ENCODE measurements around the gene UGT1A10. TPM values are rescaled to one million over a fixed set of nuclear protein-coding genes. Genes with fewer than 3 reads are reported as not detected.

UGT1A10 gene
- polyA plus RNA-seq, 1 donor, result not detected

DNA sequence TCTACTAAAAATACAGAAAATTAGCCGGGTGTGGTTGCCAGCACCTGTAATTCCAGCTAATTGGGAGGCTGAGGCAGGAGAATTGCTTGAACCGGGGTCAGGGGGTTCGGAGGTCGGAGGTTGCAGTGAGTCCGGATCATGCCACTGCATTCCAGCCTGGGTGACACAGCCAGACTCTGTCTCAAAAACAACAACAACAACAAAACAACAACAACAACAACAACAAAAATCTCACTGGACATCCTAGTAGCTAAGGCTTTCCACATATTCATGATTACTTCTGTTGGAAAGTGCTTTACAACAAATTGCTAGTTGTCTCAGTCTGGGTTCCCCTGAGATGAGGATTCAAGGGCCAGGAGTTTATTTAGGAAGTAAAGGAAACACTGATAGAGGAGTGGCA lies 137.6 kb downstream of the UGT1A10 start:
- DNase-seq, result no peak

DNA sequence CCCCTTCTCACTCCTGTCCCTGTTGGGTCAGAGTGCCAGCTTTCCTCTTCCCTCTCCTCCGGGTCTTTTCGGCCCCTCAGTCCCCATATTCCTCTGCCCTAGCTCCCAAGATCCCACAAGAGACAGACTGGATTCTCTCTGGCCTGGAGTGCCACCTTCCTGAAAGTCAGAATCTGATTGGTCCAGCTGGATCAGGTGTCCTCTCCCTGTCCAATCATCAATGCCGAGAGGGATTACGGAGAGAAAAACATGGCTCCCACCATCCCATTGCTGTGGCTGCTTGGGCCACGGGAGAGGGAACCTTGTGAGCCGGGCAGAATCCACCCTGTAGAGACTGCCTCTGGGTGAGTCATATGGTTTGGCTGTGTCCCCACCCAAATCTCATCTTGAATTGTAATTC lies 139.2 kb downstream of the UGT1A10 start:
- no peak for DNase-seq

DNA sequence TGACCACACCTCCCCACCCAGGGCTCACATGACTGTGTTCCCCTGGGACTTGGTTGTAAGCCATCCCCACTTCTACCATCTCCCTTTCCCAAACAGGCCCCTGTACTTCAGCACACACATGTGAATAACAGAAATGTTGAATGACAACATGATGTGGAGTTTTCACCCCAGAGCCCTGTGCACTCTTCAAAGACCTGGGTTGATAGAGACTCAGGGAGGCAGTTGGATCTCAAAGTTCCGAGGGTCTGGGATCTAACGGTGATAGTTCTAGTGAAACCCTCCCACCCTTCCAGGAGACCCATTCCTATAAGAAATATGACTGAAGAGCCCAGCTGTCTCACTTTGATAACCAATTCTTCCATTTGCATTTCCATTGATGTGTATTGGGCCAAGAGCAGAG lies 141.8 kb downstream of the UGT1A10 start, which contains the start of gene MROH2A:
Gene MROH2A, plus strand, starts transcription at position 301 of the 400 bp plus-strand sequence. CDS start 1,029 bp downstream, outside the sequence.
- no peak for DNase-seq

DNA sequence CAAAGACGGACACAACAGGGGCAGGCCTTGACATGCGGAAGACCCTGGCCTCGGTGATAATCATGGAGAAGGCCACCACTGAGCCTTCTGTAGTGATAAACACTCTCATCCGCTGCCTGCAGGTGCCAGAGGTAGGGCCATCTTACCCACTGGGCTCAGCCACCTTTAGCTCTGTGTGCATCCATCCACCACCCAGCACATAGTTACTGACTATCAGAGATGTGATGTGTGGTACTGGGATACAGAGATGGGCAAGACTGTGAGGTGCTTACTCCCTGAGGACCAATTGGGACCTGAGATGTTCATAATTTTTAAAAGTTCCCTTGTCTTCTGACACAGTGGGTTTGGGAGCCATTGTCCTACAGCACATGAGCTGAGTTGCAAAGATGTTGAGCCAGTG lies 143.5 kb downstream of the UGT1A10 start:
- DNase-seq, result no peak

DNA sequence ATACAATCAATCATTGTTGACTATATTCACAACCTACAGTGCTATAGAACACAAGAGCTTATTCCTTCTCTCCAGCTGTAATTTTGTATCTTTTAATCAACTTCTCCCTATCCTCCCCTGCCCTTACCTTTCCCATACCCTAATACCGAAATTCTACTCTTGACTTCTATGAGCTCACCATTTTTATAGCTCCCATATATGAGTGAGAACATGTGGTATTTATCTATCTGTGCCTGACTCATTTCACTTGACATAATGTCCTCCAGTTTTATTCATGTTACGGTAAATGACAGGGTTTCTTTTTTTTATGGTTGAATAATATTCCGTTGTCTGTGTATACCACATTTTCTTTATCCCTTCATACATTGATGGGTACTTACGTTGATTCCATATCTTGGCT lies 144.5 kb downstream of the UGT1A10 start:
- no peak for DNase-seq

DNA sequence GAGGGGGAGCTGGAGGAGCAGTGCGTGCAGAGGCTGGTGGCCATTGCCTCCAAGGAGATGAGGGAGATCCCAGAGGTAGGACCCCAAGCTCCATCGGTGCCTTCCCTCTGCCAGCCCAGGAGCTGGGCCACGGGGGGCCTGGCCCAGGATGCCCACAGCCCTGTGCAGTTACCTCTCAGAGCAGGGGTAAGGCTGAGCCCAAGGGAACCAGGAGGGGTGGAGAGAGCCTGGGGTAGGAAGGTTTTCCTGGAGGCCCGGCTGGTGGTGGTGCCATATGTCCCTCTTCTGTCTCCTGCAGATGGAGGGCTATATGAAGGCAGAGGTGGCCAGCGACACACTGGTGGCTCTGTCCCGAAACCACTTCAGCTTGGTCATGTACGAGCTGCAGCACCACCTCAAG lies 153.3 kb downstream of the UGT1A10 start:
- no peak for DNase-seq

DNA sequence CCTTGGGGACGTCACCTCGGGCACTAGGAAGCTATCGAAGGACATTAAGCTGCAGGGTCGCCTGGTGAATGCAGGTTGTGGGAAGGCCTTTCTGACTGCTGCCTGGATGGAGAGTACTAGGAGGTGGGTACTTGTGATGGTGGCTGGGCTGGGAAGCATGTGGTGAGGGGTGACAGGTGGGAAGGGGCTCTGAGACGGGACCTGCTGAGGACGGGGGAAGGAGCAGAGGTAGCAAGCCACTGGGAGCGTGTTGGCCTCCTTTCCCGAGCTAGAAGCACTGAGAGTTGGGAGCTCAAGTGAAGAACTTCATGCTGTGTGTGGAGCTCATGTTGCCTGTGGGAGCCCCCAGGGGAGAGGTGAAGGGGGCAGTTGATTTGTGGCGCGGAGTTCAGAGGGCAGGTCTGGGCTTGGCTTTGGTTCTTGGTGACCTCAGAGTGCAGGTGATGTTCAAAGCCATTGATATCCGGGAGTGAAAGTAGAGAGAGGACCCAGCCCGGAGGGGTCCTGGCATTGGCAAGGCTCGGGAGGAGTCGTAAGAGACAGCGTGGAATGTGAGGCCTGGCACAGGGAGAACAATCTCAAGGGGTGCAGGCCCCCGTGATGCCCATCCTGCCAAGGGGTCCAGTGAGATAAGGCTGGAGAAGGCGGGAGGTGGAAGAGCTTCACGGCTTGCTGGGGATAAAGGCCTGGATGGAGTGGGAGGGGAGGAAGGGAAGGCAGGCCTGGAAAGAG lies 155.1 kb downstream of the UGT1A10 start:
- no peak for DNase-seq

DNA sequence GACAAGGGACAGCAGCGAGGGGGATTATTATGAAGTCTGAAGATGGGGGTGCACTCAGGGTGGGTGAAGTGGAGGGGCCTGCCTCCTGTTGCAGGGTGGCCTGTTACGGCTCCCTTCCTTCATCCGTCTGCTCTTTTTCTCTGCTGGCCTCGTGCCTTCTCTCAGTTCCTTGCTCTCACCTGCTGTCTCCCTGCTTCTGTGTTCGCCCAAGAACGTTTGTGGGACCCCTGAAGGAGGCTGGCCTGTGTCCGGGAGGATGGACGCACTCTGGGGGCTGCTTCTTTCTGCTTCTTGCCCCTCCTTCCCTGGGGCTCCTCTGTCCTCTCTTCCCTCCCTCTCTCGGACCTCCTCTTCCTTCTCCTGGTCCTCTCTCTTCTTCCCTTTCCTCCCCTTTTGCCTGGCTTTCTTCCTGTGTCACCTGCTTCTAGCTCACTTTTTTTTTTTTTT lies 155.7 kb downstream of the UGT1A10 start:
- DNase-seq, result no peak

DNA sequence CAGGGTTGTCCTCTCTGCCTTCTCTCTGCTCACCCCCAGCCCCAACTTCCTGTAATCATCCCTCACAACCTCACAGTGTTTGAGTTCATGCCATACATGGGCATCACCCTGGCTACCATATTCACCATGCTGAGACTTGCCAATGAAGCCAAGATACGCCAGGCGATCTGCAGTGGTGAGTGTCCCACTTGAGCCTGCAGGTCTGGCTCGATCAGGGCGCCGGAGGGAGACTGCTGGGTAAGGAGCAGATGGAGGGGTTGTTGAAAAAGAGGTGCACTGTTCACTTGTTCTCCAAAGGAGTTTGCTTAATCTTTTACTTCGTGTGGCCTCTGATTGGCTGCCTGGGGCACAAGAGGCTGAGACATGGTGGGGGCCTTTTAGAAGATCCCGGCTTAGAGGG lies 156.5 kb downstream of the UGT1A10 start:
- DNase-seq, result no peak

DNA sequence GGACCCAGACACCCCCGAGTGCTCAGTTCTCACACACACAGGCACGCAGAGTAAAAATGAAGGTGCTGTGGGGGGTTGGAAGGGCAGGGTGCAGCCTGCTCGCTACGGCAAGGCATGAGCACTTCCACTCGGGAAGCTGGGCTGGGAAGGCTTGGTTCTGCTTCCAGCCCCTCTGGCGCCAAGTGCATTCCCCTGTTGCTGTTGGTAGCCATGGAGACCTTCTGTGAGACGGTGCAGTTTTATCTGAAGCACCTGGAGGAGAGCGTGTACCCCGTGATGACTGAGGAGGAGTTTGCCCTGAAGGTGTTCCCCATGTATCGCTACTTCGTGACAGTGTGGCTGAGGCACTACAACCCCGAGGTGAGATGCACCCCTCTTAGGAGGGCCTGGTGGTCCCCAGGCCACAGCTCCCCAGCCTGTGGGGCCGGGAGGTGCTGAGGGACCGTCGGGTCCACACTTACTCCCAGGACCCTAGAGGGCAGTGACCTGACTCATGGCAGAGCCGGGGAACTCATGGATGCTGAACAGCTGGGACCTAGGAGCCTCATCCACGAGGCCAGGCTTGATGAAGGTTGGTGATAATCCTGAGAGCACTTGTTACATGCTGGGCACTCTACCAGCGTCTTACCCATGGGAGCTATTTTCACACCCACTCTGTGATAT lies 157.3 kb downstream of the UGT1A10 start:
- DNase-seq, result no peak

DNA sequence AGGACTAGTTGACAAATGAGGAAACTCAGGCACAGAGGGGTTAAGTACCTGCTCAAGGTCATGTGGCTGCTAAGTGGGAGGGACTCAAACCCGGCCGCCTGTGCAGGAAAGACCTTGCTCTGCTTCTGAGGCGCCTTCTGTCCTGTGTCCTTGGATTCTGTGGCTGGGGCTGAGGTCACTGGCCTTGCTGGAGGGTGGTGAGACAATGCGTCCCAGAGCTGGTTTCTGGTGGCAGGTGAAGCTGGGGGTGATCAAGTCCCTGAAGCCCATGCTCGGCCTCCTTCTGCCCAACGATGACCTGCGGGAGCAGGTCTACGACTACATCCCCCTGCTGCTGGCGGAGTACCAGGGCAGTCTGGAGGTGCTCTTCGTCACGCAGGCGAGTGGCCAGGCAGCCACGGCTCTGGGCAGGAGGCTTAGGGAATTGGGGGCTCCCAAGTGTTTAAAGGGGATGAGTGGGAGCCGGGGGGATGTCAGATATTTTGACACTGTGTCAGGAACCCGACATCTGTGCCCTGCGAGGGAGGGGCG lies 157.9 kb downstream of the UGT1A10 start:
- no peak for DNase-seq

DNA sequence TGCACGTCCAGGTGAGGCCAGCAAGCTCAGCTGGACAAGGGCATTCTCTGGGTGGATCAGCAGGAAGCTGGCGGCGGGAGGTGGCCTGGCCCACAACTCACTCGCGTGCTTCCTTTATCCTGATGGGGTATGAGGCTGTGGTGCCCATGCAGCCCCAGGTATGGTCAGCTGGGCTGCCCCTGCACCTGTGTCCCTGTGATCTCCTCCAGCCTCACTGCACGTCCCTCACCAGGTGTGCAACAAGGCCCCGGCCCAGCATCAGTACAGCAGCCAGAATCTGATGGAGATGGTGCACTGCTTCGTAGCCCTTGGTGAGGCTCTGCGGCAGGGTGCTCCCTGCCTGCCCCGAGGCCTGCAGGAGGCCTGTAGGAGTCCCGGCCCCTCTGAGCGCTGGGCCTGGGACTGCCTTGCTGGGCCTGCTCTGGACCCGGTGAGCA lies 159.5 kb downstream of the UGT1A10 start:
- no peak for DNase-seq

DNA sequence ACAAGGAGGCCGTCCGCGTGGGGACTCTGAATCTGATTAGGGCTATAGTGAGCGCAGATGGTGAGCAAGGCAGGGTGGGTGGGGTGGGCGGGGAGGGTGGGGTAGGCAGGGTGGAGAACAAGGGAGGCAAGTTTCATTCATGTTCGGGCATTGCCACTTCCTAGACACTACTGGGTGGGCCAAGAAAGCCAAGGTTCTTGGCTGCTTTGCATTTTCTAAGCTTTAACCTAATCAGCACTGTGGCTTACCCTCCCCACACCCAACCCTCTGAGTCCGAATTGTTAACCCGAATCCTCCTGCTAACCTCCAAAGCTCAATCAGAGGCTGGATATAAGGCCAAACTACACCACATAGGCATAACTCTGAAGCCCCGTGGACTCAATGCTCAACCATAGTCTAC lies 160.0 kb downstream of the UGT1A10 start:
- DNase-seq, result no peak

DNA sequence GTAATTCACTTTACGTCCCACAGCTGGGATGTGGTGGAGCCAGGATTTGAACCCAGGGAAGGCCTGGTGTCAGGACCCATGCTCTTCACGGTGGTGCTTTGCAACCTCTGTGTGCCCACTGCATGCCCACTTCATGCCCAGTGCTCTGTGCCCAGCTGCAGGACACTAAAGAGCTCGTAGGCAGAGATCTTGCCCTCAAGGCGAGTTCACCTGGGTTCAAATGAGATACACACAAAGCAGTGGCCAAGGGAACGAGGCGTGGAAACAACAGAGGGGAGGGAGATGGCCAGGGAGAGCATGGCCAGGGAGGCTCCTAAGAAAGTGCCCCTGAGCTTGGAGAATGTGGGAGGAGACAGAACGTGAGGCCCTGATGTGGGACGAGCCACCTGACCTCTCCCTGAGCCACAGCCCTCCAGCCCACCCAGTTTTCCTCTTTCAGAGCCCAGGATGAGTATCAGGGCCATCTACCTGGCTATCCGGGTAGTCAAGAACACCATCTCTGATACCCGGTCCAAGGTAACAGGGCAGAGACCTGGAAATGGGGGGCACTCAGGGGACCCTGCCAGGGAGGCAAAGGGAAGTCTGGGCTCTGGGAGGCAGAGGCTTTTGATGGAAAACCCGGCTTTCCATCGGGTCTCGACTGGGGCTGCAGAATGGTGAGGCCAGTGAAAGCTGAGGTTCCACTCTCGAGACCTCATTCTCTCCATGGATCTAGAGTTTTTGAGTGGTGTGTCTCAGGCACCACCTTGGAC lies 162.3 kb downstream of the UGT1A10 start:
- no peak for DNase-seq

DNA sequence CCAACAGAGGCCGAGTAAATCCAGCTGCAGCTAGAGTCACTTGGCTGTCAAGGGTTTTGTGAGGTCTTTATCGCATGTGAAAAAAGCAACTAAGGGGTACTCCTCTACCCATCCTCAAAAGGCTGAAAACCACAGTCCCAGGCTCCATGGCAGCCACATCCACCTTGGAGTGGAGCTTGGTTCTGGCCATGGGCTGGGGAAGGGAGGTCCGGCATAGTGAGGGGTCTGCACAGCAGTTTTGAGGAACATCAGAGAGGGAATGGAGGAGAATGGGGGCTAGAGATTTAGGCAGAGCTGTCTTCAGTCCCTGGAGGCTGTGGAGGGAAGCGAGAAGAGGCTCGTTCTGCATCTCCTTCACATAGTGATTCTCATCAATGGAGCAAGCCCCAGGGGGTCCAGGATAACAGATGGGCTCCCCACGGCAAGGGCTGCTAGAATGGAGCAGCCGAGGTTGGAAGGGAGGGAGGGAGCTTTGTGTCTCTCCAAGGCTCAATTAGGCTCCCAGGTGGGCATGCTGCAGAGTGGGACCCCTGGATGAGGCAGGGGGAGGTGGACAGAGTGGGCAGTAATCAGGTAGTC lies 162.9 kb downstream of the UGT1A10 start:
- no peak for DNase-seq

DNA sequence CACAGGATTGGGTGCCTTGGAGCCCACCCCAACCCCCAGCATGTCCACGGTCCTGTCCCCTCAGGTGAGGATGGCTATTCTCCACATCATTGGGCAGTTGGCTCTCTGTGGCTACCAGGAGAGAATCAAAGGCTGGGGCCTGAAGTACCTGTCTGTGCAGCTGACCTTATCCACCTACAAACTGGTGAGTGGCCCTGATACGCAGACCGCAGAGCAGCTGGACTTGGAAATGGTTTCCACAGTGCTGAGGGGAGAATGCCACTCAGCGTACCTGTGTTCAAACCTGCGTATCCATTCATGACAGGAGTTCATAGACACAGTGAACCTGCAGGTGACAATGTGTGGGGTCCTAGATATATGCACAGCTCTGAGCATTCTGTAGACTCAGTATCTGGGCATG lies 163.5 kb downstream of the UGT1A10 start:
- no peak for DNase-seq

DNA sequence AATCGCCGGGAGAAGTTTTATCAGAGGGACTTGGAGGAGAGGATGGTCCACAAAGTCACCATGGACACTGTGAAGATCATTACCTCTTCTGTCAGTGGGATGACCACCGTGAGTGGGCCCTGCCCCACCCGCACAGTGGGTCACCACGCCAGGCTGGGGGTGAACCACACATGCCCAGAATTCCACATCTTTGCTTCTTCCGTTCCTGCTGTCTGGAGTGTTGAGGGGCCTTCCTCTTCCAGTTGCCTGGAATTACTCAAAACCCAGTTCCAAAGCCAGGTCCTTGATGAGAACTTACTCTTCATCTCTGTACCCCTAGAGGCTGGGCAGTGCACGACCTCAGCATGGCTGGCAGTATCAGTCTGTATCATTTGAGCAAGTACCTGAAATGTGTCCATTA lies 164.0 kb downstream of the UGT1A10 start:
- DNase-seq, result no peak

DNA sequence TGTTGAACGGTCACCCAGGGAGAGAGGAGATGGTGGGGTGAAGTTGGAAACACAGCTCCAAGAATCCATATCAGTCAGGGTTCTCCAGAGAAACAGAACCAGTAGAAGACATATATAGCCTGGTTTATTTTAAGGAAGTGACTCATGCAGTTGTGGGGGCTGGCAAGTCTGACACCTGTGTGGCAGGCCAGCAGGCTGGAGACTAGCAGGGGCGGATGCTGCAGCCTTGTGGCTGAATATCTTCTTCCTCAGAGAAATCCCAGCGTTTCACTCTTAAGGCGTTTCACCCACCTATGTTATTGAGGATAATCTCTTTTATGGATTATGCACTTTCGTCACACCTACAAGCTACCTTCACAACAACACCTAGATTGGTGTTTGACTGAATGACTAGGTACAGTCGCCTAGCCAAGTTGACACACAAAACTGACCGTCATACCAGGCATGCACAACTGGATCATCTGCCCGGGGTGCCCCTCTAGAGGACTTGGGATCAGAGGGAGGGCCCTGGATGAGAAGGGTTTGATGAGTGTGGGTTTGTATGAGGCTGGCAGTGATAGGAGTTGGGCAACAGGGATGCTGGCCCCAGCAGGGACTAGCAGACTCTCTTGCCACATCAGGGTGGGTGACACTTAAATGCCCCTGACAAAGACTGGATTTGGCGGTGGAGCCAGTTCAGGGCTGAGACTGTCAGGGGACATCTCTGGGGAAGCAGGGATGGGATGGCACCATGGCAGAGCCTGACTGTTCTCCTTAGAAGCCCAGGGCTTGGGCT lies 165.3 kb downstream of the UGT1A10 start:
- no peak for DNase-seq

DNA sequence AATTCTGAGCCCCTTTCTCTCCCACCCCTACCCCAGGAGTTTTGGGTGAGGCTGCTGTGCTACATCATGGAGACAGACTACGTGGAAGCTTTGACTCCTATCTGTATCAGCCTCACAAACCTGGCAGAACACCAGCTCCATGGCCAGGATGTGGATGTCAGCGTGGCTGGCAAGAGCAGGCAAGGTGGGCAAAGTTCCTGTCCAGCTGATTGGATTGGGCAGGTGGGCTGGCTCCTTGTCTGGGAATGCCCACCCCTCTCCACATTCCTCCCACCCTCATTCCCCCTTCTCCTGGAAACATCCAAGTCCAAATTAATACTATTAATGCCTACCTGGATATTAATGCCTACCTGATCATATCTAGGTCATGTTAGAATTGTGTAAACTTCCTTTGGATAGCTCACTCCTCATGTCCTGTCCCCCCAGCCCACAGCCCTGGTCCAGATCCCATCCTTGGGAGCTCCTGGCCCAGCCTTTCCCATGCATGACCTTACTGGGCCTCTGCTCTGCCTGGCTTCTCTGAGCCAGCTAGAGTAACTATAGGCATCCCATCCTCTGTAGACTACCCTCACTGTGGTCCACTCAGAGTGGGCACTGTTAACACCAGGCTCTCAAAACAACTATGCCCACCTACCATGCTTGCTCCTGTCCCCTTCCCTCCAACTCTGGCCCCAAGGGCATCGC lies 166.0 kb downstream of the UGT1A10 start:
- no peak for DNase-seq

DNA sequence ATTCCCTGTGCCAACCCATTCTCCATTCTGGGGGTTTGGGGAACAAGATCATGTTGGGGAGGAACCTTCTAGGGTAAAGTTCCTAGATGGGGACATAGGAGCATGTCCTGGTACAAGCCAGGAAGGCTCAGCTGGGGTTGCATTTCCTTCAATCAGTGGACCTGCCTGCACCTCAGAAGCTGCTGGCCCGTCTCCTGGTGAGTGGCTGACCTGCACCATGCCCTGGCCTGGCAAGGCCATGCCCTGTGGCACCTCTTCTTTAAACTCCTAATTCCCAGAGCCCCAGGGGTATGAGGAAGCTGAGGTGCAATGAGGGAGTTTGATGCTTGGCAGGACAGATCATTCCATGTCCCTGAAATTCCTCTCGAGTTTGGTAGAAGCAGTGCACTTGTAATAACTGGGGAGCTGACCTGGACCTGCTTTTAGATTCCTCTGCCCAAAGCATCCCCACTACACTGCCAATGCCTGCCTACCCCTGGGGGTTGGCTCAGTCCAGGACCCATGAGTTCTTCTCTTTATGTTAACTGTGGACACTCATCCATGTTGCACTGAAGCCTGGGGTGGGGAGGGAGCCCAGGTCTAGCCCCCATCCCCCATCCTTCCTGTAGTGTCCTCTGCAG lies 167.2 kb downstream of the UGT1A10 start:
- no peak for DNase-seq
